H9 (cell line): ENCODE data around the gene ZNF681. TPM values are rescaled to one million over a fixed set of nuclear protein-coding genes. Genes with fewer than 3 reads are reported as not detected.

Experiments used
- DNase-seq: peaks from one replicate; pipeline ENCODE4 v3.0.0-alpha.2; 2017
- H2AFZ ChIP-seq: one replicate; pipeline ENCODE4 v1.6.1; 2013; ENCODE audit warnings: mild to moderate bottlenecking, low read length, control low read depth, moderate library complexity
- H2AK5ac ChIP-seq: 2 replicates; pipeline ENCODE4 v1.6.1; 2013; ENCODE audit warnings: low read length, control low read depth, mixed read lengths; ENCODE audit not compliant: insufficient read length
- H2BK120ac ChIP-seq: one replicate; pipeline ENCODE4 v1.6.1; 2013; ENCODE audit warnings: low read depth, mild to moderate bottlenecking, low read length, control low read depth, inconsistent platforms; ENCODE audit not compliant: poor library complexity, severe bottlenecking
- H2BK12ac ChIP-seq: 2 replicates; pipeline ENCODE4 v1.6.1; 2013; ENCODE audit warnings: low read length, control low read depth, mixed read lengths, low read depth; ENCODE audit not compliant: insufficient read length
- H2BK15ac ChIP-seq: 2 replicates; pipeline ENCODE4 v1.6.1; 2013; ENCODE audit warnings: low read depth, low read length, control low read depth
- H2BK20ac ChIP-seq: one replicate; pipeline ENCODE4 v1.6.1; 2013; ENCODE audit warnings: low read depth, mild to moderate bottlenecking, low read length, control low read depth, inconsistent platforms; ENCODE audit not compliant: poor library complexity, severe bottlenecking
- H2BK5ac ChIP-seq: 2 replicates; pipeline ENCODE4 v1.6.1; 2013; ENCODE audit warnings: low read length, control low read depth, mixed read lengths; ENCODE audit not compliant: insufficient read length
- H3K14ac ChIP-seq: 2 replicates; pipeline ENCODE4 v1.6.1; 2013; ENCODE audit warnings: low read length, control low read depth; ENCODE audit not compliant: insufficient read depth
- H3K18ac ChIP-seq: 2 replicates; pipeline ENCODE4 v1.6.1; 2013; ENCODE audit warnings: low read depth, mild to moderate bottlenecking, mixed read lengths, low read length, control low read depth; ENCODE audit not compliant: insufficient read length
- H3K23ac ChIP-seq: 2 replicates; pipeline ENCODE4 v1.6.1; 2013; ENCODE audit warnings: low read length, control low read depth, mixed read lengths, low read depth; ENCODE audit not compliant: insufficient read length
- H3K23me2 ChIP-seq: 2 replicates; pipeline ENCODE4 v1.6.1; 2013; ENCODE audit warnings: low read depth, mild to moderate bottlenecking, mixed read lengths, low read length, control low read depth; ENCODE audit not compliant: insufficient read length, poor library complexity, severe bottlenecking
- H3K27ac ChIP-seq: 2 replicates; pipeline ENCODE4 v1.5.1; 2013; ENCODE audit warnings: low read length, control low read depth, mixed read lengths, low read depth; ENCODE audit not compliant: insufficient read length
- H3K27me3 ChIP-seq: 2 replicates; pipeline ENCODE4 v1.6.1; 2013; ENCODE audit warnings: low read length, control low read depth, inconsistent platforms; ENCODE audit not compliant: insufficient read depth
- H3K4ac ChIP-seq: 2 replicates; pipeline ENCODE4 v1.6.1; 2013; ENCODE audit warnings: low read depth, mild to moderate bottlenecking, control low read depth, inconsistent platforms, low read length, moderate library complexity
- H3K4me1 ChIP-seq: 2 replicates; pipeline ENCODE4 v1.6.1; 2013; ENCODE audit warnings: low read length, control low read depth, inconsistent platforms; ENCODE audit not compliant: insufficient read depth
- H3K4me2 ChIP-seq: 2 replicates; pipeline ENCODE4 v1.6.1; 2013; ENCODE audit warnings: low read length, control low read depth, mixed read lengths; ENCODE audit not compliant: insufficient read length, insufficient read depth
- H3K56ac ChIP-seq: 2 replicates; pipeline ENCODE4 v1.6.1; 2013; ENCODE audit warnings: low read depth, mild to moderate bottlenecking, mixed read lengths, low read length, control low read depth; ENCODE audit not compliant: insufficient read length
- H3K79me1 ChIP-seq: 2 replicates; pipeline ENCODE4 v1.6.1; 2013; ENCODE audit warnings: low read depth, mild to moderate bottlenecking, moderate library complexity, low read length, control low read depth, inconsistent platforms; ENCODE audit not compliant: insufficient read depth, poor library complexity, severe bottlenecking
- H3K79me2 ChIP-seq: 2 replicates; pipeline ENCODE4 v1.6.1; 2013; ENCODE audit warnings: low read length, control low read depth, inconsistent platforms; ENCODE audit not compliant: insufficient read depth
- H3K9ac ChIP-seq: 2 replicates; pipeline ENCODE4 v1.6.1; 2013; ENCODE audit warnings: low read length, control low read depth, mixed read lengths; ENCODE audit not compliant: insufficient read length; ENCODE audit errors: extremely low read depth
- H3K9me3 ChIP-seq: one replicate; pipeline ENCODE4 v1.6.1; 2013; ENCODE audit warnings: low read depth, low read length, inconsistent platforms; ENCODE audit not compliant: control insufficient read depth
- H3T11ph ChIP-seq: one replicate; pipeline ENCODE4 v1.6.1; 2013; ENCODE audit warnings: mild to moderate bottlenecking, low read length, control low read depth, inconsistent platforms
- H4K20me1 ChIP-seq: one replicate; pipeline ENCODE4 v1.6.1; 2013; ENCODE audit not compliant: control insufficient read depth, insufficient read length, insufficient read depth
- H4K5ac ChIP-seq: 2 replicates; pipeline ENCODE4 v1.6.1; 2013; ENCODE audit warnings: low read depth, mild to moderate bottlenecking, mixed read lengths, low read length, control low read depth; ENCODE audit not compliant: insufficient read length
- H4K8ac ChIP-seq: replicated peaks from 2 replicates; pipeline ENCODE4 v1.6.1; 2013; ENCODE audit warnings: low read length, control low read depth, mixed read lengths, low read depth; ENCODE audit not compliant: insufficient read length
- H4K91ac ChIP-seq: 2 replicates; pipeline ENCODE4 v1.6.1; 2013; ENCODE audit warnings: low read depth, mild to moderate bottlenecking, moderate library complexity, mixed read lengths, low read length, control low read depth; ENCODE audit not compliant: insufficient read length
- H3K27ac Mint-ChIP-seq, 3 experiments: 2 replicates in 2 of 3; 3 replicates in 1 of 3; pipeline ENCODE4 v1.8.0; 2020 to 2021; ENCODE audit warnings: mixed read lengths in 3 of 3, mild to moderate bottlenecking in 1 of 3, moderate library complexity in 1 of 3
- H3K27me3 Mint-ChIP-seq: 2 replicates; pipeline ENCODE4 v1.8.0; 2021; ENCODE audit warnings: low read depth, mild to moderate bottlenecking, moderate library complexity, mixed read lengths
- H3K36me3 Mint-ChIP-seq, 3 experiments: 2 replicates in 2 of 3; 3 replicates in 1 of 3; pipeline ENCODE4 v1.8.0; 2020 to 2021; ENCODE audit warnings: low read depth in 3 of 3, mixed read lengths in 3 of 3; ENCODE audit not compliant: insufficient read depth in 1 of 3
- H3K4me1 Mint-ChIP-seq, 2 experiments: 2 replicates each; pipeline ENCODE4 v1.8.0; 2020; ENCODE audit warnings: mixed read lengths in 2 of 2
- H3K4me3 Mint-ChIP-seq, 2 experiments: 2 replicates in 1 of 2; 3 replicates in 1 of 2; pipeline ENCODE4 v1.8.0; 2020 to 2021; ENCODE audit warnings: mild to moderate bottlenecking in 2 of 2, mixed read lengths in 2 of 2, moderate library complexity in 1 of 2
- H3K9me3 Mint-ChIP-seq, 2 experiments: 2 replicates in 1 of 2; 3 replicates in 1 of 2; pipeline ENCODE4 v1.8.0; 2020; ENCODE audit warnings: mild to moderate bottlenecking in 2 of 2, mixed read lengths in 2 of 2, moderate library complexity in 1 of 2
- WGBS: extraction: QIAGEN DNeasy Blood & Tissue Kit; methylation state at CpG from one replicate; pipeline ENCODE4 v1.1.7; 2013; ENCODE audit warnings: missing lambda C conversion rate, low lambda C conversion rate, mixed read lengths; ENCODE audit not compliant: insufficient read length; ENCODE audit errors: extremely low coverage; 5-methylcytosine and 5-hydroxymethylcytosine counted together
- total RNA-seq: library from RNA; stranded (reverse); gene quantifications from 2 replicates; pipeline ENCODE4 v1.2.1, GENCODE V29; 2021
- TF ChIP-seq, protein P1 (sequence below): fragments of 200-600 bp; sonication (generic); conservative IDR thresholded peaks from 3 replicates; pipeline ENCODE4 v1.8.0; 2021; ENCODE audit warnings: antibody characterized with exemption, mild to moderate bottlenecking

ZNF681 gene
- total RNA-seq, 1 experiment from 2014 or later: 10.4 TPM

GRCh38 chr19:23764781-23765180 is 6.1 kb upstream of the ZNF681 start:
- peaks cover 46% of the 10 kb centered on the region; the same call in 1 of the 2 replicates for H3K79me2 ChIP-seq
- H3K27ac ChIP-seq: no peak overlapping the region
- H3K4me3 Mint-ChIP-seq: peak overlapping the region; percentile 94 to 98
- no peaks in the 10 kb centered on the region for H4K20me1 ChIP-seq
- H2AFZ ChIP-seq: no peak overlapping the region
- H3K27ac Mint-ChIP-seq: peak overlapping the region in 2 of 3 experiments; percentile 40 to 72; a peak in 2 of 7 replicates
- no peak overlapping the region for H2BK120ac ChIP-seq
- no peak overlapping the region for H2BK15ac ChIP-seq
- no CpG with 5 or more reads among the region's 3 CpGs for WGBS
- H3K23me2 ChIP-seq: peaks cover 3% of the 10 kb centered on the region
- no peak overlapping the region for H4K5ac ChIP-seq
- no peak overlapping the region for H2BK20ac ChIP-seq
- DNase-seq: no peak
- peaks cover 6% of the 10 kb centered on the region for H3K27me3 Mint-ChIP-seq
- no peak overlapping the region for H2BK5ac ChIP-seq
- no peak overlapping the region for H4K8ac ChIP-seq
- H3K9me3 ChIP-seq: no peaks in the 10 kb centered on the region
- 0 out of 2 replicates have a peak, but pooled peaks cover 2% of the 10 kb centered on the region for H3K4me1 ChIP-seq
- no peak overlapping the region for H3T11ph ChIP-seq
- H3K79me1 ChIP-seq: peaks cover 11% of the 10 kb centered on the region
- H2BK12ac ChIP-seq: no peak overlapping the region
- H3K9ac ChIP-seq: no peak overlapping the region
- peaks cover 31 to 44% (median 35%) of the 10 kb centered on the region in 3 experiments for H3K36me3 Mint-ChIP-seq
- H3K27me3 ChIP-seq: no peaks in the 10 kb centered on the region; the same call in 1 of the 2 replicates
- TF ChIP-seq, protein P1, sequence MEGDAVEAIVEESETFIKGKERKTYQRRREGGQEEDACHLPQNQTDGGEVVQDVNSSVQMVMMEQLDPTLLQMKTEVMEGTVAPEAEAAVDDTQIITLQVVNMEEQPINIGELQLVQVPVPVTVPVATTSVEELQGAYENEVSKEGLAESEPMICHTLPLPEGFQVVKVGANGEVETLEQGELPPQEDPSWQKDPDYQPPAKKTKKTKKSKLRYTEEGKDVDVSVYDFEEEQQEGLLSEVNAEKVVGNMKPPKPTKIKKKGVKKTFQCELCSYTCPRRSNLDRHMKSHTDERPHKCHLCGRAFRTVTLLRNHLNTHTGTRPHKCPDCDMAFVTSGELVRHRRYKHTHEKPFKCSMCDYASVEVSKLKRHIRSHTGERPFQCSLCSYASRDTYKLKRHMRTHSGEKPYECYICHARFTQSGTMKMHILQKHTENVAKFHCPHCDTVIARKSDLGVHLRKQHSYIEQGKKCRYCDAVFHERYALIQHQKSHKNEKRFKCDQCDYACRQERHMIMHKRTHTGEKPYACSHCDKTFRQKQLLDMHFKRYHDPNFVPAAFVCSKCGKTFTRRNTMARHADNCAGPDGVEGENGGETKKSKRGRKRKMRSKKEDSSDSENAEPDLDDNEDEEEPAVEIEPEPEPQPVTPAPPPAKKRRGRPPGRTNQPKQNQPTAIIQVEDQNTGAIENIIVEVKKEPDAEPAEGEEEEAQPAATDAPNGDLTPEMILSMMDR: no peak
- H3K18ac ChIP-seq: no peak overlapping the region
- peak overlapping the region; percentile 81 for H3K4me2 ChIP-seq
- H3K56ac ChIP-seq: no peak overlapping the region
- H4K91ac ChIP-seq: no peak overlapping the region
- no peak overlapping the region for H3K4ac ChIP-seq
- peaks cover 27 to 31% of the 10 kb centered on the region in 2 experiments for H3K4me1 Mint-ChIP-seq
- no peak overlapping the region for H3K14ac ChIP-seq
- H3K9me3 Mint-ChIP-seq: peaks cover 0 to 3% of the 10 kb centered on the region in 2 experiments; a peak in 1 of 5 replicates
- H2AK5ac ChIP-seq: no peak overlapping the region
- H3K23ac ChIP-seq: no peak overlapping the region
